HG02973 (cell line): Measurements from ENCODE around the gene AANAT.

Experiments
- ATAC-seq: cut with Tn5 transposase; IDR thresholded peaks from one replicate; pipeline ENCODE4 v1.9.1; 2021; ENCODE audit warnings: moderate library complexity; ENCODE audit not compliant: unreplicated experiment

AANAT gene

DNA sequence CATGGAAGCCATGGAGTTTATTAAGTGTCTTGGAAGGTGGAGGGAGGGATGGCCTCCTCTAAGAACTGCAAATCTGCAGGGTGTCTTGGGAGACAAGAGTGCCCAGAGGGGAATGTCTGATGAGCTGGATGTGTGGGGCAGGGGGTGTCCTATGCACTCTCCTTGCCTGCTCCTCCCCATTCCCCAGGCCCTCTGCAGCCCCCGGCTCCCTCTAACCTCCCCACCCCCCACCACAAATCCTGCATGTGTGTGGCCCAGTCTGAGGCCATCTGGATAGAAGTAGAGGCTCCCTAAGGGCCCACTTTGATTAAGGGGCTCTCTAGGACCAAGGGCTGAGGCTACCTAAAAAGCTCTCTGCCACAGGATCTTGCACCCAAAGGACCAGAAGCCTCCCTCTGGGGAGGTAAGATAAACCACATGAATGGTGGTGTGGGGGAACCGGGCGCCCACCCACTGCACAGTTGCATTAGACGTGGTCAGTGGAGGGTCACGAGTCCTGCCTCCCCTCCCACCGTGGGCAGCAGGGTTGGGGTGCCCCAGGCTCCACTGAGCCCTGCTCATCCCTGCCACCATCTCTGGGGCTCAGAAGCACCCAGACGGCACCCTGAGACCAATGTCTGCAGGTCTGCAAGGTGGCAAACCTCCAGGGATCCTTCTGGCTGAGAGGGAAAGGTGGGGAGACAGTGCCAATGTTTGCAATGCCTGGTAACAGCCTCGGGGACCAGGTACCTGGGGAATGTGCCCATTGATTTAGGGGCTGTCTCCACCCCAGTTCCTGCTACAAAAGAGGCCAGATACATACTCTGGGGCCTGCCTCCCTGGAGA is 618 bp downstream of the AANAT start:
- ATAC-seq = no peak

DNA sequence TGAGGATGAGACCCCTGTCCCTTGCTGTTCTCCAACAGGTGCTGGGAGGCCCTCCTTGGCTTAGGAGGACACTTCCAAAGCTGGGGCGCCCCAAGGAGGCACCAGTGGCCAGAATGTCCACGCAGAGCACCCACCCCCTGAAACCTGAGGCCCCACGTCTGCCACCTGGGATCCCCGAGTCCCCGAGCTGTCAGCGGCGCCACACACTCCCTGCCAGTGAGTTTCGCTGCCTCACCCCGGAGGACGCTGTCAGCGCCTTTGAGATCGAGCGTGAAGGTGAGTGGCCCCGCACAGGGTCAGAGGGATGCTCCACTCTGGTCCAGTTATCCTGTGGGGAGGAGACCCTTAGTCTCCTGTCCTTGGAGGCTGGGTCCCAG is 1.2 kb downstream of the AANAT start:
- no peak for ATAC-seq

DNA sequence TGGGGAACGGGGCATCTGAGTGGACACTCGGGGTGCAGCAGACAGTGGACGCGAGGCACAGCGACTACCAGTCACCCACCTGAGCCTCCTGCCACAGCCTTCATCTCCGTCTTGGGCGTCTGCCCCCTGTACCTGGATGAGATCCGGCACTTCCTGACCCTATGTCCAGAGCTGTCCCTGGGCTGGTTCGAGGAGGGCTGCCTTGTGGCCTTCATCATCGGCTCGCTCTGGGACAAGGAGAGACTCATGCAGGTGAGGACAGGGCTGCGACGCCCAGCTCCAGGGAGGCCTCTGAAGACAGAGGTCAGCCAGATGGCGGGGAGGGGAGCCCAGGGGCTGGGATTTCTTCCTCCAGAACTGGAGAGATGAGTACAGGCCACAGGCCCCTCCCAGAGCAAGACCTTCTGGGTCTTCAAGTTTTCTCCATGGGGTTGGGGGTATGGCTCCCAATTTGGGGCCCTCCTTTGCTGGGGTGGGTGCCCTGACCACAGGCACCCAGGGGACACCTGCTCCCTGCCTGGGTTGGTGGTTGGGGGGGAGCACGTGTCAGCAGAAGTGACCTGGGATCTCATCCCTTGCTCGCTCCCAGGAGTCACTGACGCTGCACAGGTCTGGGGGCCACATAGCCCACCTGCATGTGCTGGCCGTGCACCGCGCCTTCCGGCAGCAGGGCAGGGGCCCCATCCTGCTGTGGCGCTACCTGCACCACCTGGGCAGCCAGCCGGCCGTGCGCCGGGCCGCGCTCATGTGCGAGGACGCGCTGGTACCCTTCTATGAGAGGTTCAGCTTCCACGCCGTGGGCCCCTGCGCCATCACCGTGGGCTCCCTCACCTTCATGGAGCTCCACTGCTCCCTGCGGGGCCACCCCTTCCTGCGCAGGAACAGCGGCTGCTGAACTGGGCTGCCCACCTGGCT is 1.9 kb downstream of the AANAT start:
- no peak for ATAC-seq

DNA sequence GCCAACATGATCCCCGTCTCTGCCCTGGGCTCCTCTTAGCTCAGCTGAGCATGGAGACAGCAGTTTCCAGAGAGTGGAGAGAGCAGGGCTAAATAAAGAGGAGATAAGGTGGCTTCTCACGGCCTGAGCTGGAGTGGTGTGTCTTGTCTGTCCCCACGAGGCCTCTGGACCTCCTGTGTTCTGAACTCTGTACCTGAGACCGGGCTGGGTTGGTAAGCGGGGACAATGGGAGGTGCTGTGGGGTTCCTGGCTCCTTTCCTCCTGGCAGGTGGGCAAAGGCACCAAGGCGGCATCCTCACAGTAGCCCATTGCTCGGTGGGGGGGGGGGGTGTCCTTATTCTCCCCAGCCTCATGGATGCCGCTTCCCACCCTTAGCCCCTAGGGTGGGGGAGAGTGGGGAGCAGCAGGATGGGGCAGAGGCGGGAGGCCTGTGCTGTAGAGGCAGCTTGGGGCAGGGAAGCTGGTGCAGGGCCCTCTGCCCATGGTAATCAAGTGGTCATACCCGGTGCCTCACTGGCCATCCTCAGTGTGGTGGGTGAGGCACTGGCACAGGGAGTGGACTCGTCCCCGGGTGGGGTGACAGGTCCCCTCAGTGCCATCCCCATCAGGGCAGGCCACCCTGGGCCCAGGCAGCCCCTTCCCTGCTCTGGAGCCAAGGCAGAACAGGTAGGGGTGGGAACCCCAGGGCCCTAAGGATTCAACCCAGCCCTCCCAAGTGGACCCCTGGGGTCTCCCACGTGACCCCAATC is 2.8 kb downstream of the AANAT start:
- ATAC-seq = no peak

DNA sequence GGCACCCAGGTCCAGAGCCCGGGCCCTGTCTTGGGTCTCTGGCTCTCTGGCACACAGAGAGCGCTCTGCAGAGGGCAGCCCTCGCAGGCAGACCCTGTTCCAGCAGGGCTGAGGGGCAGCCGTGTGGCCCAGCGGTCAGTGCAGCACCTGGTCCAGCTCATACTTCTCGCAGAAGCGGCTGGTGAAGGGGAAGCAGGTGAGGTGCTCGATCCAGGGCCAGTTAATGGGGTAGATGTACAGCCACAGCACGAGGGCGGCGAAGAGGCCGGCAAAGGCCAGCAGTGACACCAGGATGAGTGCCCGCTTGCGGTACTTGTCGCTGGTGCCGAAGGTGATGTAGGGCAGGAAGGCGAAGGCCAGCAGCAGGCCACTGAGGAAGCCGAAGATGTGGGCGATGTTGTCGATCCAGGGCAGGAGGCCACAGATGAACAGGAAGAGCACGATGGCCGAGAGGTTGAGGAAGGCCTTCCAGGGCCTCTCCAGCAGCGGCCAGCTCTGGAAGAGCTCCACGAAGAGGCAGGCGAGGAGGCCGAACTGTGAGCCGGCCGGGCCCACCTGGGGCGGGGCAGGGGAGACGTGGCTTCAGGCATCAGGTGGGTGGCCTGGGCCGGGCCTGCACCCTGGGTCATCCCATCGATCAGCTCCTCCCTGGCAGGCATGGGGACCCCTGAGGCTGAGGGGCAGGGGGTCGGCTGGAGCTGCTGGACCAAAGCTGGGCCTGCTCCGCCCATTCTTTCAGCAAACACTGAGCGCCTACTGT is 4.3 kb downstream of the AANAT start:
- no peak for ATAC-seq

DNA sequence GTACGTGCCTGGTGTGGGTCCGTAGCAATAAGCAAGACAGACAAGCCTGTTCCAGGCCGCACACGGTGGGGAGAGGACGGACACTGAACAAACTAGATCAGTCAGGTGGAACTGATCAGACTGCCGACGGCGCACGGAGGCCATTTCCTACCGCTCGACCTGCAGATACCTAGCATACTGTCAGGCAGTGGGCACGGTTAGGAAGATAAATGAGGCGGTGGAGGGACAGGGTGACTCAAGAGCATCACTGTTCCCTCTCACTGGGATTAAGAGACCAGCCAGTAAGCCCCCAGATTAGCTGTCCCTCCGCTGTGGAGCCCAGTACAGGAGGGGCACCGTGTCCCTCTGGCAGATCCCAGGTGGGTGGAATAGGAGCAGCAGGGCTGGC is 4.8 kb downstream of the AANAT start:
- ATAC-seq = no peak

DNA sequence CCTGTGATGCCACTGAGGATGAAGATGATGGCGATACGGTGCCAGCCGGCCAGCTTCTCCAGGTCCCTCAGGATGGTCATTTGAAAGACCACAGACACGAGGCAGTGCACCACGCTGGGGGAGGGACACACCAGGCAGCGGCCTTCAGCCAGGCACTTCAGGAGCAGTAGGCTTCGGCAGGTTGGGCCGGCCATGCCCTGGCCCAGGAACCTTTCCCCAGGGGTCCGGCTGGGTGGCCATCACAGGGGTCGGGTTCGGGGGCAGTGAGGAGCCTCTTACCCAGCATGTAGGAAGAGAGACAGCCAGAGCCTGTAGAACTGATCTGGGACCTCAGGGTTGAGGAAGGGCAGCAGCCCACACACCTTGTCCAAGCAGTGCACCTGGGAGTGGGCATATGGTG is 5.3 kb downstream of the AANAT start:
- ATAC-seq = no peak

DNA sequence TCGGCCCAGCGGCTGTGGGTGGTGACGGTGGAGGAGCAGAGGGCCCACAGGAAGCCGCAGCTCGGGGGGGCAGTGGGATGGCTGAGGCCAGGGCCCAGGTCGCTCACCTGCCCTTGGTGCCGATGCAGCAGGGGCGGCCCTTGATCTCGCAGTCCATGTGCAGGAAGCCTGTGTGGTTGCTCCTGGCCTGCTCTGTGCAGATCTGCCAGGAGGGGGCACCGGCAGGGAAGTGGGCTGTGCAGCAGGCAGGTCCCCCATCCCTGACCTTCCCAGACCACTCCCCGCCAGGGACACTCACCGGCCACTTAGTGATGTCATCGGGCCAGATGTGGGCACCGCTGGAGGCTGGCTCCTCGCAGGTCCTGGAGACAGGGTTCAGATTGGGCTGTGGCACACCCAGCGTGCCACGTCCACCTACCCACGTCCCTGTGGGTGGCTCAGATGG is 6.2 kb downstream of the AANAT start:
- no peak for ATAC-seq

DNA sequence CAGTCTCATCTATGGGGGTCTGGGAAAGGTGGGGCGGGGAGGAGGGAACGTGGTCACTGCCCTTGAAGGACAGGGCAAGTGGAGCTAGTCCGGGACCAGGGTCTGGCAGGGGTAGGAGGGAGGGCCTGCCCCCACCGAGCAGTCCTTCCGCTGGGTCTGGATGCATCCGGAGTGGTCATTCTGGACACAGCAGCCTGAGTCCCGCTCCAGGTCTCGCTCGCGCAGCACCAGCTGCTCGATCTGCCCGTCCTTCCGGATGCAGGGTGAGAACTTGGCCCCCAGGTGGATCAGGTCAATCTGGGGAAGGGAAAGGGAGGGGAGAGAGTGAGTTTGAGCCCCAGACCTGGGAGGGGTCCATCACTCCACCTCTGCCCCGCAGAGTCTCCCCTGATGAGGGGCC is 6.8 kb downstream of the AANAT start:
- ATAC-seq = no peak

DNA sequence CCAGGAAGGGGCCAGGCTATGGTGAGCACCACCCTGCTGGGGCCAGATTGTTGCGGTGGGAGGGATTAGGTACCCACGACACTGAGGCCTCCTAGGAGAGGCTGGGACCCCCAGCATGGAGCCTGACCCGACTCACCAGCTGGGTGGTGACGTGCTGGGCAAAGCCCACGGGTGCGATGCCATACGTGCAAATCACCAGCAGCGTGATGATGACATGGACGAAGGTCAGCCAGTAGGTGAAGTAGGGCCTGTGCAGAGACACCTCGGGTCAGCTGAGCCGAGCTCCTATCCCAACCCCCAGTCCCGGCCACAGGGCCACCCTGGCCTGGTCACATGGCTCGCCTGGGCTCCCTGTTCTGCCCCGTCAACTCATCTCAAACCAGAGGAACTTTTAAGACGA is 7.5 kb downstream of the AANAT start:
- ATAC-seq = no peak

DNA sequence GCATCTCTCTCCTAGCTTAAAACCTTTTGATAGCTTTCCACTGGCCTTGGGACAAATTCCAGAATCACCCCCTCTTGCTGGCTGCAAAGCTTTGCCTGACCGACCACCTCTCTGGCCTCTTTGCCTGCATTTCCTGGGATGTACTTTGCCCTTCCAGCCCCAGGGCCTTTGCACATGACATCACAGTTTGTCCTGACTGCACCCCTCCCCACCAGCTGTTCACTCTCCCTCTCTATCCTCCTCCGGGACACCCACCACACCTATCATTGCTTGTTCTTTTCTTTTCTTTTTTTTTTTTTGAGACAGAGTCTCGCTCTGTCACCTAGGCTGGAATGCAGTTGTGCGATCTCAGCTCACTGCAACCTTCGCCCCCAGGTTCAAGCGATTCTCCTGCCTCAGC is 7.9 kb downstream of the AANAT start:
- no peak for ATAC-seq

DNA sequence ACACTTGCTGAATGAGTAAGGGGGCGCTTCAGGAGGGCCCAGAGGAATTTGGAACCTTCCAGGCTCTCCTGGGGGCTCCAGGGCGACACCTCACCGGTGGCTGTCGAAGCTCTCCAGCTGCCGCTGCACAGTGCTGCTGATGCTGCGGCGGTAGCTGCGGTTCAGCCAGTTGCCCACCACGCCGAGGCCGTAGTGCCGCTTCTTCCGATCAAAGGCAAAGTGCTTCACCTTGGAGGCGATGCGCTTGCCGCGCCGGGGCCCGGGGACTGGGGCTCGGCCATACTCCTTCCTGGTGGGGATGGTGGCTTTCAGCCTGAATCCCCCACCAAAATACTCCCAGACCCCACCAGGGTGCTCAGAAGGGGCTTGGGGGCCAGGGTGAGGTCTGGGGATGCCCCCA is 9.3 kb downstream of the AANAT start:
- ATAC-seq = no peak

DNA sequence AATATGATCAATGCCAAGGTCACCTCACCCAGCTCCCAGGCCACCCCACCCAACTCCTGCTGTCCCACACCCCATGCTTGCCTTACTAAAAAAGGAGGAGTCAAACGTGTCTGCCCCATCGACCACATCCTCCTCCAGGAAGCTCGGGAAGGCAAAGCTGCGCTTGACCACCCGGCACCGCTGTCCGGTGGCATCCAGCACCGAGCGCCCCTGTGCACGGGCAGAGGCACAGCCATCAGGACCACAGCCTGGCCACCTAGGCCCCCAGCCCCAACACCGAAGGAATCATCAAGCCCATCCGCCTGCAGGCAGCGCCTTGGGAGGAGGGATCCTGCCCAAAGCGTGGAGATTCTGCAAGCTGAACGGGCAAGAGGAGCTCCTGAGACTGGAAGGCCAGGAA is 10.2 kb downstream of the AANAT start:
- ATAC-seq = no peak

DNA sequence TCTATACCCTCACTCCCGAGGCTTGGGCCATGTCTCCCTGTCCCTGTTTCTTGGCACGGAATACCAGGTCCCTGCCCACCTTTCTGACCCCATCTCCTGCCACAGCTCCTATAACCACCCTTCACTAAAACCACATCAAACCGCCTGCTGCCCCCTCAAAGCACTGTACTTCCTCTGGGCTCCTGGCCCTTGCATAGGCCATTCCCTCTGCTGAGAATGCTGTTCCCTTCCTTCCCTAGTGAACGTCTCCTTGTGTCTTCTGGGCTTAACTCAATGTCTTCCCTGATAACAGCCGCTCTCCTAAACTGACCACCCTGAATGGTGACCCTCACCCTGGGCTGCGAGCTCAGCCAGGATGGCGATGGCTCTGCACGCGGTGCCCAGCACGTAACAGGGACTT is 10.7 kb downstream of the AANAT start:
- ATAC-seq = no peak

DNA sequence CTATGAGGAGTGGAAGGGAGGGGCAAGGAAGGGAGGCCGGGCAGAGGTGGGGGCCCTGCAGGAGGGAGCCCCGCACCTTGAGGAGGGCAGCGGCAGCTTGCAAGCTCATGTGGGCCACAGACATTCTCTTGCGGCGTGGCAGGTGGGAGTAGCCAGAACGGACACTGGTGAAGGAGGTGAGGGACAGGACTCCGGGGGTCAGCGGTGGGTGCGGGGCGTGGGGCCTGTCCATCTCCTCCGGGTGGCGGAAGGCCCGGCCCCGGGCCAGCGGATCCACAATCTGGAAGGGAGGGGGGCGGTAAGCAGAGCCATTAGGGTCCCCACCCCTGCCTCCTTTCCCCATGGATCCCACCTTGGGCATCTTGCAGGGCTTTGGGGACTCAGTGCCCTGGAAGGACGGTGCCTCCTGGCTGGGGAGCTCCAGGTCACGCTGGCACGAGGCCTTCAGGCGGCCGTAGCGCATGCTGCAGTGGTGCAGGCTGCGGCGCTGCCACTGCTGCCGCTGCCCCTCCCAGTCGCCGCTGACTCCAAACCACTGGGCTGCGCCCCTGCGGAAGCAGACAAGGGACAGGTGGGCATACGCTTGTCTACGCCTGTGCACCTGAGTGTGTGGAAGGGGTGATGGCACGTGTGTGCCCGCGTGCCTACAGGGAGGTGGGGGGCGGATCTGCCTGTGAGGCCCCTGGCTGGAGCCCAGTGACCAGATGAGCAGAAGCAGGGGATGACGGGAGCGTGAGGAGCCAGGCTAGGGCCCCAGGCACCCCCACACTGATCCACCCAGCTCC is 11.5 kb downstream of the AANAT start:
- ATAC-seq = no peak

DNA sequence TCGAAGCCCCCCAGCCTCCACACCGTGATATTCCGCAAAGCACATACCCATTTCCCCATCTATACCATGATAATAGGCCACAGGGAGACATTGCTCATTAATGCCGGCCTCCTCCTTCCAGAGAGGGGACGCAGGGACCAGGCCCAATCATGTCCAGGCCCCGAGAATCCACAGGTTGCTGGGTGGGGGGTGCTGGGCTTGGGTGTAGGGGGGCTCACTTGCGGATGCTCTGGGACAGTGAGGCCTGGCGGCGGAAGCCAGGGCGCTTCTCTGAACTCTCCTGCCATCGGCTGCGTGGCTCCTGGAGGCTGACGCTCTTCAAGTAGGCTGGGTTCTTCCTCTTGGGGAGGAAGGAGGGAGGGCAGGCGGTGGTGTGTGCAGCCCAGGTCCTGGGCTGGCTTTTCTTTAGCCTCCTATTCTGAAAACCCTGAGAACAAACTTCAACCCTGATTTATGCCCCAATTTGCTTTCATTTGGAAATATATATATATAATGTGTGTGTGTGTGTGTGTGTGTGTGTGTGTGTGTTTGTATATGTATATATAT is 12.2 kb downstream of the AANAT start:
- no peak for ATAC-seq

DNA sequence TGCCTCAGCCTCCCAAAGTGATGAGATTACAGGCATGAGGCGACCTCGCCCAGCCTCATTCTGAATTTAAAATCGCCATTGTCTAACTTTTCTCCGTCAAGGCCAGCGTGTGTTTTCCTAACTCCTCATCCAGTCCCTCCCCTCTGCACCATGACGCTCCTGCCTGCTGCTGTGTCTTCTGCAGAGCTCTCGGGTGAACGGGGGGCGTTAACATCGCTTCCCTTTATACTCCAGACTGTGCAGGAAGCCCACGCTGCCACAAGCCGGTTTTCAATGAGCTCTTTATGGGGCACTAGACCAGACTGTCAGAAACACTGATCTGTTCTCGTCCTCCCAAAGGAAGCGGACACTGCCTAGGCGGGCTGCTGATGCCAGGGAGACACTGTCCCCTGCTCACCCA is 13.2 kb downstream of the AANAT start:
- peak; percentile 3 for ATAC-seq

DNA sequence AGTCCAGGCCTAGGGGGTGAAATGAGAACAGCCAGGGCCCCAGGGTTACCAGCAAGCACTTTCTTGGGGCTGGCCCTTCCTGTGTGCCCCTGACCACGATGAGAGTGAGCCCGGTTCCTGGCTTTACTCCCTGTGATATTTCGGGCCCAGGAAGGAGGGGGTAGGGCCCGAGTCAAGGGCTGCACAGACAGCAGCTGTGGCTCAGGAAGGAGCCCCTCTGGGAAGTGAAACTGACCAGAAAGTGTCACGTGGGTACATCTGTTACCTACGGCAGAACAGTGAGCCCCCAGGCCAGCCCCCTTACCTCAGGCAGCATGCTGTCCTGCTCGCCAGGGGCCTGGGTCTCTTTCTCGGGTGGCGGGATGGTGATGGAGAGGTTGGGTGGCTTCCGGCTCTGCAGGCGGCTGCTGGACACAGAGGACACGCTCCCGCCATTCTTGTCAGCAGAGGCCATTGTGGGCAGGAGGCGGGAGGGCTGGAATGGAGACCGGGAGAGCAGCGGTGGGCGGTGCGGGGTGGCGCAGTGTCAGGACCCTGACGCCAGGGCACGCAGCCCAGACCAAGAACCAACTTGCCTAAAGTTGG is 13.8 kb downstream of the AANAT start:
- peak; percentile 44 for ATAC-seq

DNA sequence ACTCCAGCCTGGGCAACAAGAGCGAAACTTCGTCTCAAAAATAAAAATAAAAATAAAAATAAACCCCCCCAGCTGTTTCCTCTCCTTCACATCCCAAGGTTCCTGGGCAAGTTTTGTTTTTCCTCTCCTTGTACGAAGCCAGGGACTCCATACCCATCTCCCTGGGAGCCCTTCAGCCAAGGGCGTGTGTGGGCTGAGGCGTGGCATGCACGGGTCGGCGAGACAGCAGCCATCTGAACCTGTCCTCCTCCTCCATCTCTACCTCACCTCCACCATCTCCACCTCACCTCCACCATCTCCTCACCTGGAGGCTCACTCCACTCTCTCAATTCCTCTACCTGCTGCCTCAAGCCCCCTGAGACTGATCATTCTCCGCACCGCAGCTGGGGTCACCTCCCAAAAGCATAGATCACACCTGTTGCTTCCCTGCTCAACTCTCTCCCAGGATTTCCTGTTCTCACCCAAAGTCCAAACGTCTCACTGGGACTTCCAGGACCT is 16.9 kb downstream of the AANAT start:
- ATAC-seq = no peak
